Mesodermal cell (in vitro differentiated cells): ENCODE measurements around the gene HIGD1C.

Experiments
- H3K27ac ChIP-seq: 2 replicates; pipeline ENCODE4 v1.7.0; 2013; ENCODE audit warnings: mild to moderate bottlenecking, low read depth, low read length, moderate library complexity; ENCODE audit not compliant: severe bottlenecking
- H3K36me3 ChIP-seq: 2 replicates; pipeline ENCODE4 v1.7.1; 2013; ENCODE audit warnings: mild to moderate bottlenecking, low read length, moderate library complexity; ENCODE audit not compliant: control insufficient read depth, insufficient read depth
- H3K4me1 ChIP-seq: one replicate; pipeline ENCODE4 v1.7.1; 2013; ENCODE audit warnings: mild to moderate bottlenecking, low read length; ENCODE audit not compliant: insufficient read depth, control insufficient read depth, poor library complexity, severe bottlenecking
- H3K4me3 ChIP-seq: 2 replicates; pipeline ENCODE4 v1.7.0; 2013; ENCODE audit warnings: low read length, control low read depth, mild to moderate bottlenecking; ENCODE audit not compliant: insufficient read depth, poor library complexity, severe bottlenecking; ENCODE audit errors: extremely low read depth
- H3K9me3 ChIP-seq: 2 replicates; pipeline ENCODE4 v1.7.1; 2013; ENCODE audit warnings: mild to moderate bottlenecking, low read length, moderate library complexity; ENCODE audit not compliant: control insufficient read depth
- WGBS, 2 experiments: methylation state at CpG; one replicate each; pipeline ENCODE4 v1.1.5; 2013; ENCODE audit warnings: missing lambda C conversion rate in 2 of 2; ENCODE audit not compliant: insufficient coverage in 2 of 2; 5-methylcytosine and 5-hydroxymethylcytosine counted together

Gene HIGD1C

GRCh38 chr12:51018956-51019355 is 66.6 kb downstream of the HIGD1C start:
- Histone ChIP-seq H3K4me3 (no peak overlapping the region), H3K27ac (no peak overlapping the region), H3K36me3 (peaks cover 10% of the 10 kb centered on the region), H3K4me1 (peaks cover under 1% of the 10 kb centered on the region), H3K9me3 (no peaks in the 10 kb centered on the region)
- WGBS, 2 experiments = 83 to 100% methylated on average over 1 of the region's 2 CpGs

GRCh38 chr12:51019927-51020326 is 67.6 kb downstream of the HIGD1C start:
- 83% methylated on average over 1 of the region's 2 CpGs; no CpG with 5 or more reads in 1 of the 2 experiments for WGBS, 2 experiments
- Histone ChIP-seq H3K4me3 (no peak overlapping the region), H3K9me3 (no peaks in the 10 kb centered on the region), H3K4me1 (peaks cover 8% of the 10 kb centered on the region), H3K36me3 (peaks cover 10% of the 10 kb centered on the region), H3K27ac (no peak overlapping the region)
